GM21390 (cell line): ENCODE results near the gene DNMT3L.
"Not testable (repeated sequence)": the region's sequence is repeated elsewhere in the genome, so short reads cannot be mapped to it uniquely, and the experiment has no call there.

Experiments
- ATAC-seq: cut with Tn5 transposase; IDR thresholded peaks from one replicate; pipeline ENCODE4 v1.9.1; 2021; ENCODE audit not compliant: unreplicated experiment

Gene DNMT3L

DNA sequence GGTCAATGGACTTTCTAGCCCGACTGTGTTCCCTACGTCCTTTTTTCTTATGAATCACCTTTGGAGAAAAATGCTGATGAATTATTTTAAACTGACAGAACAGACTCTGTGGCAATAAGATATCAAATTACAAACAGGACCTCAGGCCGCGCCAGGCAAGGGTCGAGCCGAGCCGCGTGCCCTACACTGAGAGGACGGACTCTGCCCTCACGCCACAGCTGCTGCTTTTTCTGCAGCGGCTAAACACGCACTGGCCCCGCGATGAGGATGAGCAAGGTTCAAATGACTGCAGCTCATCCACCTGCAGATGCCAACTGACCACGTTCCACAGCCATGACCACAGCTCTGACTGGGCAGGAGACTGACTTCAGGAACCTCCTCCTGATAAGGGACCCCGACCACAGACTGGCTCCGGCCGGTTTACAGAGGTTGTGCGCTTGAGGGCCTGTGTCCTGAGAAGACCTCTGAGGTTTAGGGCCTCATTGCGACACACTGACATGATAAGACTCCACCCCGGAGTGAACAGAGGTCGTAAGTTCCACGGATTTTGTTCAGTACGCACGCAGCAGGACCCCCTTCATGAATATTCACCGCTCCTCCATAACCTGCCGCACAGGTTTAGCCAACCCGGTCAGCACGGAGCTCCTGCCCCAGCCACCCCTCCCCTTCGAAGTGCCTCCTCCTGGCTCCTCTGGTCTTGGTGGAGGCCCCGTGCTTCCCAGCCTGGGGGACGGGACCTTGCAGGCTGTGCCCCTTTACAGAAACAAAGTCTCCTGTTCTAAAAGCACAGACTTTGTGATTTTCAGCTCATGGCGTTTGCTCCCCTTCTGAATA, 12.3 kb downstream of the DNMT3L start:
- ATAC-seq, result not testable (repeated sequence)

DNA sequence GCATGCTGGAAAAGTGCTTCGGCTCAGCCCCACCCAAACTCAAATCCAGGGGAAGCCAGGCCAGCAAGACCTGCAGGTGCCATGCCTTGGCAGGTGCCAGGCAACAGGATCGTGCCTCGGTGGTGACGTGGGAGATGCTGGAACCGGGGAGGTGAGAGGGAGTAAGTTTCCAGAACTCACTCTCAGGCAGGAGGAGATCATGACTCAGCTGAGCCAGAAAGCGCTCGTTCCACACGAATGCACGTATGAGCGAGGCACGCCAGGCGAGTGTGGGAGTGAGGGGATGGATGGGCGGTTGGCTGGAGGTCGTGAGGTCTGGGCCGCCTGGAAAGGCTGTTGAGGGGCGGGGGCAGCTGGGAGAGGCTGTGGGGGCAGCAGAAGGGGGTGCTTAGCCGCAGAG, 13.8 kb downstream of the DNMT3L start:
- ATAC-seq, result not testable (repeated sequence)

DNA sequence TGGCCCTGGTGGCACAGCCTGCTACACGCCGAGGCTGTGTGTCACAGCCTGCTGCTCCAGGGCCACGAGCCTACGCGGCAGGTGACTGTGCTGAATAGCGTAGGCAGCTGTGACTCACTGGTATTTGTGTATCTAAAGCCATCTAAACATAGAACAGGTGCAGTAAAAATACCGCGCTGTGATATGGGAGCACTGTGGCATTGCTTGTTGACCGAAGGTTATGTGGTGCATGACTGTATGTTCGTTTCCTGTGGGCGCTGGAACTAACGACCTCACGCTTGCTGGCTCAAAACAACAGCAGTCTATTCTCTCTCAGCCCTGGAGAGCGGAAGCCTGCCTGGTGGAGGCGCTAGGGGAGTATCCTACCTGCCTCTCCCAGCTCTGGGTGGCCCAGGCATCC, 17.7 kb downstream of the DNMT3L start:
- ATAC-seq, result peak; percentile 44

DNA sequence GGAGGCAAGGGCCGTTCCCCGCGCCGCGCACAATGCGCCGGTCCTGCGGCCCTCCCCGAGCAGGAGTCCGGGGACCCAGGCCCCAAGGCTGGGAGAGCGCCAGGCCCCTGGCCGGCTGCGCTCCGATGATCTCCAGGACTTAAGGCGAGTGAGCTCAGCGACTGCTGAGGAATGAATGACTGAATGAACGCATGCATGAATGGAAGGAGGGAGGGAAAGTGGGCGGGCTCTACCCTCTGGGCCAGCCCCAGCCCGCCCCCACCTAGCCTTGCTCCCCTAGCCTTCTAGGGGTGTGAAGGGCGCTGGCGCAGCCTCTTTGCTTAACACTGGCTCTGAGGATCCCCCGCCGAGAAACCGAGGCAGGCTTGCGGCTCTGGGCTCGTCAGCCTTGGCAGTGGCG, 20.4 kb downstream of the DNMT3L start:
- ATAC-seq, result not testable (repeated sequence)

DNA sequence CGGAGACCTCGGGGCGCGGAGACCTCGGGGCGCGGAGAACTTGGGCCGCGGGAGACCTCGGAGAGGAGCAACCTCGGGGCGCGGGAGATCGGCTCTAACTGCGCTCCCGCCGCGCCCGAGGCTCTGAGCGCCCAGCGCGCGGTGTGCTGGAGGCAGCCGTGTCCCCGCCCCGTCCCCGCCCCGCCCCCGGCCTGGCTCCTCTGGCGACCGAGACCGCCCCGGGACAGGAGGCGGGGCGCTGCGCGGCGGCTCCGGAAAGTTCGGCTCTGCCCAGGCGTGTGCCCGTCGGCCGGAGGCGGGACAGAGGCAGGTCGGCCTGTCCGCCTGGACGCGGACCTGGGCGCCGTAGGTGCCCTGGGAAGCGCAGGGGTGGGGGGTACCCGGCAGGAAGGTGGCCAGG, 20.9 kb downstream of the DNMT3L start, which contains the start of gene ICOSLG:
TSS of gene ICOSLG (minus strand) at position 102 of the 400 bp plus-strand sequence. CDS start 126 bp downstream, outside the sequence.
- not testable (repeated sequence) for ATAC-seq

DNA sequence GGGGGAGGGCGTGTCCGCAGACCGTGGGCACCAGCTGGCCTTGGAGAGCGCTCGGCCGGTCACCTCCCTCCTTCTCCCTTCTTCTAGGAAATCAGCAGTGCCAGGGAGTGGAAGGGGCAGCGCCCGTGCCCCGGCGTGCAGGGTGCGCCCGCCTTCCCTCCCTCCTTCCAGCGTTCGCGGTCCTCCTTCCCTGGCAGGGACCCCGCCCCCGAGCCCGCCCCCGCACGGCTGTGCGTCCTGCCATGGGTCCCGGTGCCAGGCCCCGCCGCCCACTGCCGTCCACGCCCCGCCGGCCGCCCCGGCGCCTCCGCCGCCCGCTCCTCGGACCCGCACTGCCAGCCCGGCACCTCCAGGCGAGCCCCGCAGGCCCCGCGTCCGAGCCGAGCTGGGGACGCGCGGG, 21.3 kb downstream of the DNMT3L start:
- not testable (repeated sequence) for ATAC-seq

DNA sequence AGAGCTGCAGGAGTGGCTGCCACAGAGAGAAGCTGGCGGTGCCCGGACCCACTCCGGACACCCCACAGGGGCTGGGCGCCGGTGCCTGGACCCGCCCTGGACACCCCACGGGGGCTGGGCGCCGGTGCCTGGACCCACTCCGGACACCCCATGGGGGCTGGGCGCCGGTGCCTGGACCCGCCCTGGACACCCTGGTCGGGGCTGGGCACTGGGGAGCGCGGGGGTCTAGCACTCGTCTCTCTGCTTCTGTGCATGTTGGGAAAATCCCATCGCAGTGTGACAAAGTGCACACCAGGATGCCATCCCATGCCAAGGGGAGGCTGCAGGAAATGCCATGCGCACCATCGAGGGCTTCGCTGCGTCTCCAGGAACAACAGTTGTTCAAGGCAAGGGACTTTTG, 32.1 kb downstream of the DNMT3L start:
- not testable (repeated sequence) for ATAC-seq

DNA sequence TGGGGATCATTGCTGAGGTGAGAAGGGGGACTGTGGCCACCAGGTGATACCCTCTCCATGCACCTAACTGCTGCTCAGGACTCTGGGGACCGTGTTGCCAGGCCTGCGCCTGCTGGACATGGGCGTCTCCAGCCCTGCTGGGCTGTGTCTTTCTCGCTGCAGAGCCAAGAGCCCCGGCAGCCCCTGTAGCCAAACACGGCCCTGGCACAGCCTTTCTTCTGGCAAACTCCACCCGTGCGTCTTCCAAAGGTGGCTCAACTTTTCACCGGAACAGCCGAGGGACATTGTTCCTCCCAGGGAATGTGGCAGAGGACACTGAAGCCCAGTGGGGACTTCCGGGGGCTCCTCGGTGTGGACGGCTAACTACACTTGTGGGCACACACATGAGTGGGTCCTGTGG, 33.6 kb downstream of the DNMT3L start:
- not testable (repeated sequence) for ATAC-seq

DNA sequence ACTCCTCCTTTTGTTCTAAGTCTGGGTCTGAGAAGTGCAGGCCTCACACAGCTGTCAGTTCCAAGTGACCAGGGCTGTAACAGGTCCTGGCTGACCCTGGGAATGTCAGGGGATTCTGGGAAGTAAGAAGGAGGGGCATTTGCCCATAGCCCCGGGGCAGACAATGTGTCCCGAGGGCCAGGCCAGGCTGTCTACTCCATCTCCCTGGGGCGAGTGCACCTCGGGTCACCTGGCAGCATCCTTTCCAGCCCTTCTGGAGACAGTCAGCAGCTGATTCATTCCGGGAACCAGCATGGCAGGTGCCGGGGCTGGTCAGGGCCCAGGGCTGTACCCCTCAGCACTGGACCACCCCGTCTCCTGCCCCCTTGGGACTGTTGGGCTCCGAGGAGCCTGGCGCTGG, 34.1 kb downstream of the DNMT3L start:
- ATAC-seq, result not testable (repeated sequence)

DNA sequence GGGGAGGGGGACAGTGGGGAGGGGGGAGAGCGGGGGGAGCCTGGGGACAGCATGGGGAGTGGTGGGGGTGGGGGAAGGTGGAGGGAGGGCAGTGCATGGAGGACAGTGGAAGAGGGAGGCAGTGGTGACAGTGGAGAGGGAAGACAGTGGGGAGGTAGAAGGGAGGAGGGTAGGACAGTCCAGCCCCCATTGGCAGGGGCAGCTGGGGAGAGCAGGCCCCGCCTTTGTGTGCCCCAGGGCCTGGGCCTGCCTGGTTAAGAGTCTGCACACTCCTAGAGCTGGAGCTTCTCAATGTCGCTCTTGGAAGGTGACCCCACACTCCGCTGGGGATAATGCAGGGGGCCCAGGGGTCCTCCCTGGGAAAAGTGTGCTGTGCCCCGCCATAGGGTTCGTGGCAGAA, 36.1 kb downstream of the DNMT3L start:
- ATAC-seq, result not testable (repeated sequence)

DNA sequence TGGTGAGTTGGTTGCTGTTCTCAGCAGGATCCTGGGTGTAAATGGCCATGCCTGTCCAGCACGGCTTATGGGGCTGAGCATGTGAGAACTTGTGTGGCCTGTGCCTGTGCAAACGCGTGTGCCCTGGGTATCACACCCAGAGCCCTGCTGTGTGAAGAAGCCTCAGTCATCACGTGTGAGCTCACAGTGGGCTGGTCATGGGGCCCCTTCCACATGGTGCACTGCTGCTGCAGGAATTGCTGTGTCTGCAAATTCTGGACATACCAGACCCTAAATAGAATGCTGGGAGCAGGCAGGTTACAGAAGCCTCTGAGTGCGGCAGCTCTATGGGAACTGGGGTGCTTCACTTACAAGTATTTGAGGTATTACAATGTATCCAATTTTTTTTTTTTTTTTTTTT, 38.4 kb downstream of the DNMT3L start:
- not testable (repeated sequence) for ATAC-seq

DNA sequence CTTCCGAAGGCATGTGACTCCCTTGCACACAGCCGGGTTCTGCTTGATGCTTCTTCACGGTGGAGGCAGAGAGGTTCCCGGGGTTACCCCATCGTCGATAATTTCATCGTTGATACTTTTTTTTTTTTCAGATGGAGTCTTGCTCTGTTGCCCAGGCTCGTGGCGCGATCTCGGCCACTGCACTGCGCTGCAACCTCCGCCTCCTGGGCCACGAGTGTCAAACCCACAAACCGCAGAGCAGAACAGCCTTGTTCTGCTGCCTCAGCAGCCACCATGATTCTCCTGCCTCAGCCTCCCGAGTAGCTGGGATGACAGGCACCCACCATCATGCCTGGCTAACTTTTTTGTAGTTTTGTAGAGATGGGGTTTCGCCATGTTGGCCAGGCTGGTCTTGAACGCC, 41.0 kb downstream of the DNMT3L start:
- ATAC-seq, result not testable (repeated sequence)

DNA sequence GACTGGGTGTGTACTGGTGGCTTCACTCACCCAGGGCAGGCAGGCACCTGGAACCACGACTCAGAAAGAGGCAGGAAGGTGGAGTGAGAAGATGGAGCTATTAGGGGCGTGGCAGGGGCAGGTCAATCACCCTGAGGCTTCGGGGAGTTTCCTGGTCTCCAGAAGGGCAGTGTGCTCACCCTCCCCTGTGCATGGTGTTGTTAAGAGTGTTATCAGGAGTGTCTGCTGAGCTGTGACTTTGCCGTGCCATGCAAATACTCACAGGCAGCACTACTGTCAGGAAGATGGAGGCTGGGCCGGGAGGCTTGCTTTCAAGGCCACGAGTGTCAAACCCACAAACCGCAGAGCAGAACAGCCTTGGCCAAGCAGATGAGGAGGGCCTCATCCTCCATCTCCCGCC, 43.2 kb downstream of the DNMT3L start:
- ATAC-seq, result not testable (repeated sequence)

DNA sequence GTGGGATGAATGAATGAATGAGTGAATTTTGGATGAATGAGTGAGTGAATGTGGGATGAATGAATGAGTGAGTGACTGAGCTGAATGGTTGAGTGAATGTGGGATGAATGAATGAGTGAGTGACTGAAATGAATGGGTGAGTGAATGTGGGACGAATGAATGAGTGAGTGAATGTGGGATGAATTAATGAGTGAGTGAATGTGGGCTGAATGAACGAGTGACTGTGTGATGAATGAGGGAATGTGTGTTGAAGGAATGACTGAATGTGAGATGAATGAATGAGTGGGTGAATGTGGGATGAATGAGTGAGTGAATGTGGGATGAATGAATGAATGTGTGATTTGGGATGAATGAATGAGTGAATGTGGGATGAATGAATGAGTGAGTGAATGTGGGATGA, 49.7 kb downstream of the DNMT3L start:
- not testable (repeated sequence) for ATAC-seq

DNA sequence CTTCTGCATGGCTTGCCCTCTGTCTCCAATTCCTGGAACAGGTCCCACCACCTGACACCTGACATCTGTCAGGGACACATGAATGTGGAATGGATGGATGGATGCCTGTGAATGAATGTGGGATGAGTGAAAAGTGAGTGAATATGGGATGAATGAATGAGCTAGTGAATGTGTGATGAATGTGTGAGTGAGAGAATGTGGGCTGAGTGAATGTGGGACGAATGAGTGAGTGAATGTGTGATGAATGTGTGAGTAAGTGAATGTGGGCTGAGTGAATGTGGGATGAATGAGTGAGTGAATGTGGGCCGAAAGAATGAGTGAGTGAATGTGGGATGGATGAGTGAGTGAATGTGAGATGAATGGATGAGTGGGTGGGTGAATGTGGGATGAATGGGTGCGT, 50.1 kb downstream of the DNMT3L start:
- not testable (repeated sequence) for ATAC-seq

DNA sequence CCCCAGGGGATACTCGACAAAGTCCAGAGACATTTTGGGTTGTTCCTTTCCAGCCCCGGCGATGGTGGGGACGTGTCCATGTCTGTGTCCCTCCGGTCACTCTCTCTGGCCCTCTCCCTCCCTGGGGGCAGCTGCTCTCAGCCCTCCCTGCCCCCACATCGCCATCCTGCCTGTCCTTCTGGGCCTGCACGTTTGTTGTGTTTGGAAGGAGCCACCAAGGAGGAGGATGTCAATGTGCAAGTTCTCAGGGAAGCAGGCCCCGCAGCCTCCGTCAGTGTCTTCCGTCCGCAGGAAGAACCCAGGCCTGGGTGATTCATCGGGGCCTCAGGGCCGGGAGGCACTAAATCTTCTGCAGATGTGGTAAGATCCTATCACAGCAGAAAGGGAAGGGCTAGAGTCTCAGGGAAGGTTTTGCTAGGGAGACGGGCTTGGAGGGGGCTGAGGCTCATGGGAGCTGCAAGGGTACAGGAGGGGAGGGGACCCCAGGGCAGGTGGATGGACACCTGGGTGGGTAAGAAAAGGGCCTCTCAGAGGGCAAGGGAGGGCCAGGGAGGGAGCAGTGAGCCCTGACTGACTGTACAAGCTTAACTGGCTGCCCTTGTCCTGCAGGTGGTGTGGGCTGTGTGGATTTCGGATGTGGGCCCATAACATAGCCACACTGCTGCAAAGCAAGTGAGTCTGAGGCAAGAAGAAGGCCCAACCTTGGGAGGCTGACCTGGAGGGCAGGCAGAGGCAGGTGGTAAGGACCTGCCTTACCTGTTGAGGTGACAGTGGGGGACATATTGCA, 53.6 kb downstream of the DNMT3L start:
- not testable (repeated sequence) for ATAC-seq

DNA sequence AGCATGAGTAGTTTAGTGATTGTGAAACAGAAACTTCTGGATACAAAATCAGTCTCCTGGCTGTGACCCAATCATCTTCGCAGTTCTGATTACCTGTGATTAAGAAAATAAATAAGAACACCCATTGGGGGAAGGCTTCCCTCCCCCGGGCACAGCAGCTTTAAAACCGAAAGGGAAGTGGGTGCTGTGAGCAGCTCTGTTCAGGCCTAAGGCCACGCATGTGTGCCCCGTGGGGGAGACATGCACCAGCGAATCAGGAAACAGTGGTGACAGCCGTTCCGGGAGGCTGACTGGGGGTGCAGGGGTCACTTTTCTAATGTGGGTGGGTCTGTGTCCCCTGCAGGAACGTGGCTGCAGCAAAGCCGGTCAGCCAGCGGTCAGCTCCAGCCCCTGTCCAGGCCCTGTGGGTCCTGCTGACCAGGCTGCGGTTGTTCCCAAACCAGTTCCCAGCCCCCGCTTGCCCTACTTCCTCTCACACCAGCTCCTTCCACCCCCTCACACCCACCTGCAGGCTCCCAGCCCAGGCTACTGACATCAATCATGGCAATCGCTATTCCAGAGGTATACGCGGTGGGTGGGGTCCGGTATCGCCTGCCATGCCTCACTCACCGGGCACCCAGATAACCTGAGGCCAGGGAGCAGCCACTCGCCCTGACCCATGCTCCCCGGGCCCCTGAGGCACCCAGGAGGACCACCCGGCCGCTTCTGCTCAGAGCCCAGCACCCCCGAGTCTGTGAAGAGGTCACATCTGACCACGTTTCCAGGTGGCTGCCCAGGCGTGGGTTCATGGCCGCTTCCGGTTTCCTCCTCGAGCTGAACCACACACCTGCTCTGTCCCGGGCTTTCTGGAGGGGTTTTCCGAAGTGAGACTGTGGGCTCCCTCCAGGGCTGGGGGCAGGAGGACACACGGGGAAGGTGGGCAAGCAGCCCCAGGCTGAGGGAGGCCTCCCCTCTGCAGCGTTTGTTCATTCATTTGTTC, 54.7 kb downstream of the DNMT3L start:
- ATAC-seq, result peak; percentile 56

DNA sequence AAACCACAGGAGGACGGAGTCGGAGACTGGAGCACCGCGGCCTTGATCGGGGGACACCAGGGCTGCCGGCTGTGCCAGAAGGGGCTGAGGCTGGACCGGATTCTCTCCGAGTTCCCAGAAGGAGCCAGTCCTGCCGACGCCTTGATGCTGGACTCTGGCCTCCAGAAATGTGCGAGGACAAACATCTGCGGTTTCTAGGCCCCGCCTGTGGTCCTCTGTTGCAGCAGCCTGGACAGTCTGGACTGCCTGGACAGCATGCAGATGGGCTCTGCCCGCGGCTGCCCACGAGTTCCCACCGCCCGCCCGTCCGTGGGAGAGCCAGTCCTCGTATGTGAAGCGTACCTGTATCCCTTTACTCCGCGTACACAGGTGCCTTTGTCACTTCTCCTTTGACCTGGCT, 55.5 kb downstream of the DNMT3L start:
- ATAC-seq, result not testable (repeated sequence)

DNA sequence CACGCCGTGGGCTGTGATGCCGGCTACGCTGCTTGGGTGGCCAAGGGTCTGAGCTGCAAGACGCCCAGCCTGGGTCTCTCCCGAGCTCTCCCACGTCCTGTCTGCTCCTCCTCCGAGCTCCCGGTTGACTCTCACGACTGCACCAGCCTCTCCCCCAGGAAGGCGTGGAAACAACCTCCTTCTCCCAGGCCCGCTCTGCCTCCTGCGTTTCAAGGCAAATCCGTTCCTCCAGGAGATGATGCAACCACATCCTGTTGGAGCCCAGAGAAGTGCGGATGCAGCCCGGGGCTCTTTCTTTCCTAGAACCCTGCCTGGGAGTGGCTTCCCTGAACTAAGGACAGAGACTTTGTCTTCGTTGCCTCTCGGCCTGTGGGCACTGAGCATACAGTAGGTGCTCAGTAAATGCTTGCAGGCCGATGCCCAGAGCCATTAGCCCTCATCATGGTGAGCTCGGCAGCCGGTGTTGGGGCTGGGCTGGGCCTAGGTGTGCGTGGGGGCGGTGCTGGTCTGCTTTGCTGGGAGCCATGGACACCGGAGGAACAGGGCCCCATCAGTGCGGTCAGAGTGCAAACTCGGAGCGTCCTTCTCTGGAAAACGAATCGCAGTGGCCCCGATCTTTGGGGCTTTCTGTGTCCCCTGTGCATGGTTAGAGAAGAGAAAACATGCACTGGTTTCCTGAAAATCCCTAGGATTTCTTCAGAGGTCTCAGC, 59.0 kb downstream of the DNMT3L start:
- not testable (repeated sequence) for ATAC-seq

DNA sequence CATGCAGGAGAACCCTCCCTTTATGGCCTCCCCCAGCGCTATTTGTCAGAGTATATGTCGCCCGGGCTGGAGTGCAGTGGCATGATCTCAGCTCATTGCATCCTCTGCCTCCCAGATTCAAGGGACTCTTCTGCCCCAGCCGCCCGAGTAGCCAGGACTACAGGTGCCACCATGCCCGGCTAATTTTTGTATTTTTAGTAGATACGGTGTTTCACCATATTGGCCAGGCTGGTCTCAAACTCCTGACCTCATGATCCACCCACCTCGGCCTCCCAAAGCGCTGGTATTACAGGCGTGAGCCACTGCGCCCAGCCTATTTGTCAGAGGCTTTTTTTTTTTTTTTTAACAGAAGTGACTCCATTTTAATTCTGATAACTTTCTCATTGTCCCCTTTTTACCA, 61.7 kb downstream of the DNMT3L start:
- not testable (repeated sequence) for ATAC-seq
